DOHH2 (cell line): ENCODE data around the gene ODR4.

ENCODE experiments used
- H3F3A ChIP-seq: fragments of 200-600 bp; sonication (generic), shearing (Covaris generic); 2 replicates; pipeline ENCODE4 v1.6.0; 2016; ENCODE audit warnings: antibody characterized with exemption, mild to moderate bottlenecking; ENCODE audit not compliant: control insufficient read depth, insufficient read depth
- H3K27ac ChIP-seq: fragments of 200-600 bp; sonication (generic); 2 replicates; pipeline ENCODE4 v1.5.1; 2014; ENCODE audit warnings: low read depth, mild to moderate bottlenecking, low read length, moderate library complexity
- H3K27me3 ChIP-seq: fragments of 200-600 bp; sonication (generic); 2 replicates; pipeline ENCODE4 v1.6.1; 2014; ENCODE audit warnings: mild to moderate bottlenecking, low read length, mixed read lengths; ENCODE audit not compliant: control insufficient read depth
- H3K36me3 ChIP-seq: fragments of 200-600 bp; sonication (generic); 2 replicates; pipeline ENCODE4 v1.6.1; 2014; ENCODE audit warnings: mild to moderate bottlenecking, low read length, moderate library complexity, mixed read lengths; ENCODE audit not compliant: control insufficient read depth
- H3K4me1 ChIP-seq: fragments of 200-600 bp; sonication (generic); 2 replicates; pipeline ENCODE4 v1.6.1; 2014; ENCODE audit warnings: mild to moderate bottlenecking, low read length, mixed read lengths; ENCODE audit not compliant: control insufficient read depth
- H3K4me2 ChIP-seq: fragments of 200-600 bp; sonication (generic); 2 replicates; pipeline ENCODE4 v1.6.0; 2014; ENCODE audit warnings: mild to moderate bottlenecking, low read length, moderate library complexity
- H3K4me3 ChIP-seq: fragments of 200-600 bp; sonication (generic); 2 replicates; pipeline ENCODE4 v1.5.1; 2014; ENCODE audit warnings: mild to moderate bottlenecking, low read length, mixed read lengths
- H3K79me2 ChIP-seq: fragments of 200-600 bp; sonication (generic); 2 replicates; pipeline ENCODE4 v1.6.1; 2014; ENCODE audit warnings: mild to moderate bottlenecking, low read length, mixed read lengths; ENCODE audit not compliant: control insufficient read depth
- H3K9me2 ChIP-seq: fragments of 200-600 bp; sonication (generic); replicated peaks from 2 replicates; pipeline ENCODE4 v1.6.1; 2014; ENCODE audit warnings: mild to moderate bottlenecking, low read length, mixed read lengths; ENCODE audit not compliant: control insufficient read depth
- H3K9me3 ChIP-seq: fragments of 200-600 bp; sonication (generic); 2 replicates; pipeline ENCODE4 v1.6.1; 2014; ENCODE audit warnings: antibody characterized with exemption, low read length, mixed read lengths; ENCODE audit not compliant: control insufficient read depth, insufficient read depth
- H4K20me1 ChIP-seq: fragments of 200-600 bp; sonication (generic); 2 replicates; pipeline ENCODE4 v1.6.0; 2014; ENCODE audit warnings: low read depth, mild to moderate bottlenecking, antibody characterized with exemption, low read length, moderate library complexity; ENCODE audit not compliant: control insufficient read depth, insufficient read depth
- CTCF ChIP-seq: fragments of 200-600 bp; sonication (generic); IDR thresholded peaks from one replicate; pipeline ENCODE4 v1.5.1; 2014; ENCODE audit warnings: antibody characterized with exemption, mild to moderate bottlenecking, low read depth, low read length; ENCODE audit not compliant: poor library complexity, severe bottlenecking
- EZH2phosphoT487 ChIP-seq: fragments of 200-600 bp; sonication (generic); IDR thresholded peaks from 2 replicates; pipeline ENCODE4 v1.6.1; 2017; ENCODE audit warnings: borderline replicate concordance, mild to moderate bottlenecking, antibody characterized with exemption, low read length, moderate library complexity, mixed read lengths

Gene ODR4

GRCh38 chr1:186374303-186375151 is 1.1 kb upstream of the ODR4 start:
- Histone ChIP-seq H3K27me3 (no peaks in the 10 kb centered on the region), H3K9me2 (no peaks in the 10 kb centered on the region), H3K27ac (peak overlapping the region; percentile 74), H3K79me2 (peaks cover 87% of the 10 kb centered on the region), H4K20me1 (peaks cover 12% of the 10 kb centered on the region; the same call in 1 of the 2 replicates), H3K4me3 (peak overlapping the region; percentile 97), H3K36me3 (peaks cover 53% of the 10 kb centered on the region), H3K9me3 (no peaks in the 10 kb centered on the region), H3F3A (no peaks in the 10 kb centered on the region), H3K4me2 (peak overlapping the region; percentile 67), H3K4me1 (peaks cover 18% of the 10 kb centered on the region)
- TF ChIP-seq CTCF (no peak), EZH2phosphoT487 (no peak)

GRCh38 chr1:186375929-186376319 is 286 bp downstream of the ODR4 start:
- H3K4me1 ChIP-seq = peaks cover 18% of the 10 kb centered on the region
- H3K4me2 ChIP-seq = peak overlapping the region; percentile 78
- H3K36me3 ChIP-seq = peaks cover 51% of the 10 kb centered on the region
- peak overlapping the region; percentile 74 for H3K27ac ChIP-seq
- no peaks in the 10 kb centered on the region for H3K27me3 ChIP-seq
- H3K4me3 ChIP-seq = peak overlapping the region; percentile 97
- no peaks in the 10 kb centered on the region for H3K9me2 ChIP-seq
- no peak for TF ChIP-seq CTCF
- peaks cover 86% of the 10 kb centered on the region for H3K79me2 ChIP-seq
- H3K9me3 ChIP-seq = no peaks in the 10 kb centered on the region
- no peaks in the 10 kb centered on the region for H3F3A ChIP-seq
- H4K20me1 ChIP-seq = peaks cover 12% of the 10 kb centered on the region; the same call in 1 of the 2 replicates

GRCh38 chr1:186386725-186387383 is 11.2 kb downstream of the ODR4 start:
- no peaks in the 10 kb centered on the region; the same call in 1 of the 2 replicates for H3K79me2 ChIP-seq
- no peaks in the 10 kb centered on the region for H3K9me2 ChIP-seq
- no peaks in the 10 kb centered on the region for H3K27me3 ChIP-seq
- peaks cover 5% of the 10 kb centered on the region; the same call in 1 of the 2 replicates for H3F3A ChIP-seq
- no peak overlapping the region for H3K4me2 ChIP-seq
- H3K4me1 ChIP-seq = no peaks in the 10 kb centered on the region
- no peak overlapping the region for H3K4me3 ChIP-seq
- no peak overlapping the region for H3K27ac ChIP-seq
- no peaks in the 10 kb centered on the region for H4K20me1 ChIP-seq
- no peak for TF ChIP-seq CTCF
- no peak for TF ChIP-seq EZH2phosphoT487
- H3K9me3 ChIP-seq = no peaks in the 10 kb centered on the region
- peaks cover 73% of the 10 kb centered on the region for H3K36me3 ChIP-seq
